IPS-NIHi7 (cell line): ENCODE measurements around the gene RIN3.

Experiments
- DNase-seq: peaks from one replicate; pipeline ENCODE4 v3.0.0; 2012; ENCODE audit warnings: mixed read lengths; ENCODE audit errors: extremely low spot score

The RIN3 gene

GRCh38 chr14:92511453-92512238 is 1.9 kb upstream of the RIN3 start:
- peak; percentile 41 for DNase-seq

GRCh38 chr14:92512807-92513203 is 776 bp upstream of the RIN3 start:
- DNase-seq, result no peak

- DNase-seq, result peak; percentile 36
These were observed 624 bp downstream of the RIN3 start for GRCh38 chr14:92513966-92514843.

GRCh38 chr14:92514844-92515514 is 1.4 kb downstream of the RIN3 start:
- no peak for DNase-seq

GRCh38 chr14:92515546-92516343 is 2.2 kb downstream of the RIN3 start:
- DNase-seq, result no peak

- DNase-seq, result no peak
These were observed 2.9 kb downstream of the RIN3 start for GRCh38 chr14:92516344-92516965.

GRCh38 chr14:92516966-92517506 is 3.5 kb downstream of the RIN3 start:
- DNase-seq, result no peak

GRCh38 chr14:92517761-92518160 is 4.2 kb downstream of the RIN3 start:
- no peak for DNase-seq

GRCh38 chr14:92519246-92520101 is 5.9 kb downstream of the RIN3 start:
- DNase-seq, result no peak

GRCh38 chr14:92520102-92521057 is 6.8 kb downstream of the RIN3 start:
- DNase-seq, result no peak

- no peak for DNase-seq
These were observed 7.5 kb downstream of the RIN3 start for GRCh38 chr14:92521058-92521415.

GRCh38 chr14:92523752-92524151 is 10.2 kb downstream of the RIN3 start:
- no peak for DNase-seq

- DNase-seq, result no peak
These were observed 11.1 kb downstream of the RIN3 start for GRCh38 chr14:92524602-92525185.

GRCh38 chr14:92525322-92526095 is 11.9 kb downstream of the RIN3 start:
- no peak for DNase-seq

- DNase-seq, result no peak
These were observed 14.1 kb downstream of the RIN3 start for GRCh38 chr14:92527721-92528120.

- no peak for DNase-seq
These were observed 15.0 kb downstream of the RIN3 start for GRCh38 chr14:92528486-92529100.

- DNase-seq, result no peak
These were observed 16.3 kb downstream of the RIN3 start for GRCh38 chr14:92529903-92530302.
